ENCODE measurements around the gene MRPL12.

MRPL12 gene

GRCh38 chr17:81702934-81703746 lies at the start of gene MRPL12:
MRPL12 (plus strand) TSS chr17:81703367; CDS start chr17:81703502, 135 bp downstream.
- DNase-seq = peak; percentile 91

- no peak for DNase-seq
Measured at GRCh38 chr17:81655378-81656117, 47.6 kb upstream of the MRPL12 start.

DNA sequence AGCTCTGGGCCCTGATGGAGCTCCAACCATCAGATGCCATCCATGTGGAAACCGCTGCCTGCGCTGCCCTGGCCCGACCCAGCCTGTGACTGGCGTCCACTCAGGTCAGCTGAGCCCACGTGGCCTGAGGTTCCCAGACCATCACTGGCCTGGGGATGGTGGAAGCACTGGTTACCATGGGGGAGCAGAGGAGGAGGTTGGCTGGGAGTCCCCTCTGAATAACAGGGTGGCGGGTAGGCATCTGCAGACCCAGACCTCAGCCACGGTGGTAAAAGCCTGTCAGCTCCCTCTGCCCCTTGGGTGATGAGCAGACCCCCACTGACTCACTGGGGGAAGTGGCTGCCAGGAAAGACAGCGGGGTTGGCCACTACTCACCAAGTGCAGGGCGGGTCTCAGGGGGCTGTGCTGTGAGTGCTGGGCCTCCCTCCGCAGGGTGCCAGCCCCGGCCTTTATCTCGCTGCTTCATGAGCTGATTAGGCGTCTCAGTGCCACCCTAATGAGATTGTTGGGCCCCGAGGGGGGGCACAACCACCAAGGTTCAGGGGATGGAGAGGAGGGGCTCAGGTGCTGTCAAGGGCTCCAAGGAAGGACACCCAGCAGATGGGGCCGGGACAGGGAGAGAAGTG lies 46.9 kb upstream of the MRPL12 start, which contains the start of gene PDE6G:
Gene PDE6G, minus strand, starts transcription at position 425 of the 626 bp plus-strand sequence. CDS start 3,237 bp downstream, outside the sequence.
- no peak for DNase-seq

GRCh38 chr17:81656835-81657234 lies 46.3 kb upstream of the MRPL12 start:
- DNase-seq = no peak

GRCh38 chr17:81659038-81659437 lies 44.1 kb upstream of the MRPL12 start:
- no peak for DNase-seq

DNA sequence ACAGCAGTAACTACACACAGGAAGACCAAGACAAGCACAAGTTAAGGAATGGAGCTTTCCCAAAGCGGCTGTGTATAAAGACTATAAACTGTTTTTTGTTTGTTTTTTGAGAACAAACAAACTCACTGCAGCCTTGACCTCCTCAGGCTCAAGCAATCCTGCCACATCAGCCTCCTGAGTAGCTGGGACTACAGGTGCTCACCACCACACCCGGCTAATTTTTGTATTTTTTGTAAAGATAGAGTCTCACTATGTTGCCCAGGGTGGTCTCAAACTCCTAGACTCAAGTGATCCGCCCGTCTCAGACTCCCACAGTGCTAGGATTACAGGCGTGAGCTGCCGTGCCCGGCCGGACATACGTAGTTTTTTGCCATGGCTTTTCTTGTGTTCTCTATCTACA lies 42.7 kb upstream of the MRPL12 start:
- DNase-seq = no peak

GRCh38 chr17:81662002-81662401 lies 41.2 kb upstream of the MRPL12 start:
- no peak for DNase-seq

- no peak for DNase-seq
Measured at GRCh38 chr17:81664051-81664470, 39.1 kb upstream of the MRPL12 start.

DNA sequence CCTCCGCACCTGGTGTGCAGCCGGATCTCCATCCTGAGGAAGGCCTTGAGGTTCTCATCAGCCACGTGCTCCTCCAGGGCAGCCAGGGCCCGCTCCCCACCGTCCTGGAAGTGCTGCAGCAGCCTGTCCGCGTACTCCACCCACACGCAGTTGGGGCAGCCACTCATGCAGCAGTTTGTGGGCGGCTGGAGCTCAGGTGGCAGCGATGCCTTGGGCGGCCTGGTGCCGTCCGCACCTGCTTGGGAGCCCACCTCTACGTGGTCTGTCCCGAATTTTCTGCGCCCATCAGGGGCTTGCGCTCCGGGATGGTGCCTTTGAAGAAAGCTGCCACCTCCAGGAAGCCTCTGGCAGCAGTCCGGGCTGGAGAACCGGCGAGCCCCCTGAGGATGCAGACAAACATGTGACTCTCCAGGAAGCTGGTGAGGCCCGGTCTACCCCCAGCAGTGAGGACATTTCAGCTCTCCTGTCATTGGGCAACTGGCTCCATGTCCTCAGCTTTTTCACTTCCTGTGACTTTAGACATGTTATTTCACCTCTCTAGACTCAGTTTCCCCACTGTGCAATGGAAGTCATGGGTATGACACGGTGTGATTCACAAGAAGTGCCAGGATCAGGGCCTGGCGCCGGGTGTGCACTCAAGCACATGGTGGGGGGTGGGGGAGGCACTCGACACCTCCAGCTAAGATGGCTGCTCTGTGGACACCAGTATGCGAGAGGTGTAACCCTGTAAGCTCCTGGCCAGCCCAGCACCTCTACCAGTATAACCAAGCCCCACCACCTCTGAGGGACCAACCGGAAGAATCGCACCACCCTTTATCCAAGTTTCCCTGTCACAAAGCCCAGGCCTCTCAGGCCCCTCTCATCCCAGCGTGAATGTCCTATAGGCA lies 37.7 kb upstream of the MRPL12 start:
- DNase-seq = peak; percentile 36

- DNase-seq = no peak
Measured at GRCh38 chr17:81666092-81666341, 37.1 kb upstream of the MRPL12 start.

- peak; percentile 97 for DNase-seq
Measured at GRCh38 chr17:81666342-81667191, 36.6 kb upstream of the MRPL12 start, which contains the start of the genes CCDC137 and OXLD1. CCDC137 (plus strand) TSS chr17:81666737; CDS start chr17:81666767, 30 bp downstream. OXLD1 (minus strand) TSS chr17:81666605; CDS start chr17:81666577, 28 bp downstream.

- no peak for DNase-seq
Measured at GRCh38 chr17:81667754-81668153, 35.4 kb upstream of the MRPL12 start.

- DNase-seq = no peak
Measured at GRCh38 chr17:81672504-81672903, 30.7 kb upstream of the MRPL12 start.

DNA sequence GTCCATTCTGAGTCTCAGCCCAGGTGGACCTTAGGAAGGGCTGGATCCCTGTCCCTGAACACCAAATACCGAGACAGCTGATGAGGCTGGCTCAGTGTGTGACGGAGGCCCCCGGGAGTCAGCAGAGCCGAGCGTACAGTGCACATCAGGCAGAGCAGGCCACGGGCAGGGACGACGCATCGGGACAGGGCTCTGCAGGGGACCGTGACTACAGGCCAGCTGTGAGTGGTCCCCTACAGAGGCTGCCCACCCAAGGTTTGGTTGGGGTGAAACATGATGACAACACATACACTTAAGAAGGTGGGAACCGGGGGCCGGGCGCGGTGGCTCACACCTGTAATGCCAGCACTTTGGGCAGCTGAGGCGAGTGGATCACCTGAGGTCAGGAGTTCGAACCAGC lies 30.2 kb upstream of the MRPL12 start:
- DNase-seq = no peak

GRCh38 chr17:81673561-81674258 lies 29.5 kb upstream of the MRPL12 start:
- no peak for DNase-seq

DNA sequence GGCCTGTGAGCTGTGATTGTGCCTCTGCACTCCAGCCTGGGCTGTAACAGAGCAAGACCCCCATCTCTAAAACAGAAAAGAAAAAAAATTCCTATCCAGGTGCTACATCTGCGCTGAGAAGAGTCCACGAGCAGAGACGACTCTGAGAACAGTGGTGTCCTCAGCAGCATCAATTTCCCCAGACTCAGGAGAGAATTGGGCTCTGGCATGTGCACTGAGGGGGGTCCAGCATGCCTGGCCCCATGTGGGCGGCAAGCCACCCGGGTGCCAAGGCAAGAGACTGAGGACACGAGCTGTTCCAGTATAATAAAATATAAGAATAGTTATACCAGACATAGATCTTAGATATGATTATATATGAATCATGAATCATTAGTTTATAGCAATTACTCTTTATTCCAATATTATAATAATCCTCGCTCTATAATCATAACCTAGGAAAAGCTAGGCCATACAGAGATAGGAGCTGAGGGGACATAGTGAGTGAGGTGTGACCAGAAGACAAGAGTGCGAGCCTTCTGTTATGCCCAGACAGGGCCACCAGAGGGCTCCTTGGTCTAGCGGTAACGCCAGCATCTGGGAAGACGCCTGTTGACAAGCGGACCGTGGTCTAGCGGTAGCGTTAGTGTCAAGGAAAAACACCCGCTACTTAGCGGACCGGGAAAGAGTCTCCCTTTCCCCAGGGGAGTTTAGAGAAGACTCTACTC lies 27.5 kb upstream of the MRPL12 start:
- peak; percentile 28 for DNase-seq

- DNase-seq = no peak
Measured at GRCh38 chr17:81676906-81677305, 26.3 kb upstream of the MRPL12 start.

DNA sequence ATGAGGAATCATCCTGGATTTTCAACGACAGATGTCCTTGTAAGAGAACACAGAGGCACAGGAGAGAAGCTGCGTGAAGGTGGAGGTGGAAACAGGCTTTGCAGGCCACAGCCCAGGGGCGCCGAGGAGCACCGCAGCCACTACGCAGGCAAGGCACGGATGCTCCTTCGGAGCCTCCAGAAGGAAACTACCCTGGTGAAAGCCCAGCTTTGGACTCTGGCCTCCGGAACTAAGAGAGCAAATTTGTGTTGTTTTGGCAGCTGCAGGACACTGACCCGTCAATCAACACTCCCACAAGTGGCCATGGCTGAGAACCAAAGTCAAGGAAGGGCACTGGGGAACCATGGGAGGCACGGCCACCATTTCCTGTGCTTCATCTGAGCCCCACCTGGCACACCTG lies 23.0 kb upstream of the MRPL12 start:
- no peak for DNase-seq

GRCh38 chr17:81681672-81682071 lies 21.5 kb upstream of the MRPL12 start:
- DNase-seq = no peak

GRCh38 chr17:81682565-81683207 lies 20.5 kb upstream of the MRPL12 start:
- DNase-seq = no peak

All from fibroblast of skin of right biceps (primary cell).